ENCODE data around the gene ESYT3.
A peak's percentile ranks its signal among the peaks of the same experiment; 100 is the strongest.

ESYT3 gene

GRCh38 chr3:138435840-138436239, 1.4 kb downstream of the ESYT3 start:
- Histone ChIP-seq H3K4me1 (ENCODE audit: insufficient read depth, low read length) (peaks cover 17% of the 10 kb centered on the region), H3K9me3 (ENCODE audit: low read length) (no peaks in the 10 kb centered on the region), H3K9ac (ENCODE audit: low read length) (no peak overlapping the region), H3K27me3 (ENCODE audit: control insufficient read depth in 1 of 2, insufficient read depth in 2 of 2, low read length in 2 of 2) (peaks cover 0 to 7% of the 10 kb centered on the region in 2 donors), H3K4me3 (ENCODE audit: low read depth in 1 of 2, low read length in 2 of 2) (peak overlapping the region in 1 of 2 donors; percentile 84), H3K36me3 (ENCODE audit: insufficient read depth, low read length) (no peaks in the 10 kb centered on the region), H3K27ac (ENCODE audit: low read depth, low read length) (no peak overlapping the region)

GRCh38 chr3:138437281-138437680, 2.9 kb downstream of the ESYT3 start:
- Histone ChIP-seq H3K4me3 (ENCODE audit: low read depth in 1 of 2, low read length in 2 of 2) (no peak overlapping the region), H3K27me3 (ENCODE audit: control insufficient read depth in 1 of 2, insufficient read depth in 2 of 2, low read length in 2 of 2) (peaks cover 0 to 7% of the 10 kb centered on the region in 2 donors), H3K27ac (ENCODE audit: low read depth, low read length) (no peak overlapping the region), H3K9me3 (ENCODE audit: low read length) (no peaks in the 10 kb centered on the region), H3K9ac (ENCODE audit: low read length) (no peak overlapping the region), H3K36me3 (ENCODE audit: insufficient read depth, low read length) (no peaks in the 10 kb centered on the region), H3K4me1 (ENCODE audit: insufficient read depth, low read length) (peaks cover 22% of the 10 kb centered on the region)

GRCh38 chr3:138438896-138439295, 4.5 kb downstream of the ESYT3 start:
- Histone ChIP-seq H3K9me3 (ENCODE audit: low read length) (no peaks in the 10 kb centered on the region), H3K4me1 (ENCODE audit: insufficient read depth, low read length) (peaks cover 36% of the 10 kb centered on the region), H3K4me3 (ENCODE audit: low read depth in 1 of 2, low read length in 2 of 2) (no peak overlapping the region), H3K27ac (ENCODE audit: low read depth, low read length) (no peak overlapping the region), H3K36me3 (ENCODE audit: insufficient read depth, low read length) (no peaks in the 10 kb centered on the region), H3K9ac (ENCODE audit: low read length) (no peak overlapping the region), H3K27me3 (ENCODE audit: control insufficient read depth in 1 of 2, insufficient read depth in 2 of 2, low read length in 2 of 2) (peaks cover 0 to 7% of the 10 kb centered on the region in 2 donors)

DNA sequence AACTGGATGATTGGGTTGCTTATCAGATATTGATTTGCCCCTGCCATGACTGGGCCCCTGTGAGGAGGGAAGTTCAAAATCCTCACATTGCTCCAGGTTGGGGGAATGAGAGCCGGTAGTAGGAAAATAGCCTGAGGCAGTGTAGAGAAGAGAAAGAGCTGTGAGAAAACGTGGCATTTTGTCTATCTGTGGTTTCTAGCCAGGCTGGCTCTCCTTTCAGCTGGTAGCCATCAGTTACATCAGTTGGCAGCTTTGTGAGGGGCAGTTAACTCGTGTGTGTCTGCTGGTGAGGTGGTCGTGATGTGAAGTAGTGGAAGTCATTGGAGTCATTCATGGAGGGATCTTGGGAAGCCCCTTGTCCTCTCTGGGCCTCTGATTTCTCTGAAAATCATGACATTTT, 5.2 kb downstream of the ESYT3 start:
- Histone ChIP-seq H3K9ac (ENCODE audit: low read length) (no peak overlapping the region), H3K9me3 (ENCODE audit: low read length) (no peaks in the 10 kb centered on the region), H3K4me1 (ENCODE audit: insufficient read depth, low read length) (peaks cover 32% of the 10 kb centered on the region), H3K36me3 (ENCODE audit: insufficient read depth, low read length) (no peaks in the 10 kb centered on the region), H3K27me3 (ENCODE audit: control insufficient read depth in 1 of 2, insufficient read depth in 2 of 2, low read length in 2 of 2) (peaks cover 0 to 5% of the 10 kb centered on the region in 2 donors), H3K27ac (ENCODE audit: low read depth, low read length) (no peak overlapping the region), H3K4me3 (ENCODE audit: low read depth in 1 of 2, low read length in 2 of 2) (no peak overlapping the region)

GRCh38 chr3:138440121-138440521, 5.7 kb downstream of the ESYT3 start:
- Histone ChIP-seq H3K27ac (ENCODE audit: low read depth, low read length) (no peak overlapping the region), H3K9ac (ENCODE audit: low read length) (no peak overlapping the region), H3K4me3 (ENCODE audit: low read depth in 1 of 2, low read length in 2 of 2) (no peak overlapping the region), H3K36me3 (ENCODE audit: insufficient read depth, low read length) (no peaks in the 10 kb centered on the region), H3K9me3 (ENCODE audit: low read length) (no peaks in the 10 kb centered on the region), H3K27me3 (ENCODE audit: control insufficient read depth in 1 of 2, insufficient read depth in 2 of 2, low read length in 2 of 2) (peaks cover 0 to under 1% of the 10 kb centered on the region in 2 donors), H3K4me1 (ENCODE audit: insufficient read depth, low read length) (peaks cover 32% of the 10 kb centered on the region)

GRCh38 chr3:138440596-138440995, 6.2 kb downstream of the ESYT3 start:
- Histone ChIP-seq H3K9ac (ENCODE audit: low read length) (no peak overlapping the region), H3K9me3 (ENCODE audit: low read length) (no peaks in the 10 kb centered on the region), H3K27ac (ENCODE audit: low read depth, low read length) (no peak overlapping the region), H3K4me1 (ENCODE audit: insufficient read depth, low read length) (peaks cover 32% of the 10 kb centered on the region), H3K4me3 (ENCODE audit: low read depth in 1 of 2, low read length in 2 of 2) (no peak overlapping the region), H3K27me3 (ENCODE audit: control insufficient read depth in 1 of 2, insufficient read depth in 2 of 2, low read length in 2 of 2) (no peaks in the 10 kb centered on the region), H3K36me3 (ENCODE audit: insufficient read depth, low read length) (no peaks in the 10 kb centered on the region)

GRCh38 chr3:138441256-138441655, 6.8 kb downstream of the ESYT3 start:
- H3K36me3 ChIP-seq (ENCODE audit: insufficient read depth, low read length) = no peaks in the 10 kb centered on the region
- no peak overlapping the region for H3K4me3 ChIP-seq (ENCODE audit: low read depth in 1 of 2, low read length in 2 of 2)
- peaks cover 32% of the 10 kb centered on the region for H3K4me1 ChIP-seq (ENCODE audit: insufficient read depth, low read length)
- no peak overlapping the region for H3K27ac ChIP-seq (ENCODE audit: low read depth, low read length)
- H3K27me3 ChIP-seq (ENCODE audit: control insufficient read depth in 1 of 2, insufficient read depth in 2 of 2, low read length in 2 of 2) = no peaks in the 10 kb centered on the region
- H3K9me3 ChIP-seq (ENCODE audit: low read length) = no peaks in the 10 kb centered on the region
- H3K9ac ChIP-seq (ENCODE audit: low read length) = no peak overlapping the region

- no peaks in the 10 kb centered on the region for H3K36me3 ChIP-seq (ENCODE audit: insufficient read depth, low read length)
- no peak overlapping the region for H3K4me3 ChIP-seq (ENCODE audit: low read depth in 1 of 2, low read length in 2 of 2)
- no peaks in the 10 kb centered on the region for H3K9me3 ChIP-seq (ENCODE audit: low read length)
- no peaks in the 10 kb centered on the region for H3K27me3 ChIP-seq (ENCODE audit: control insufficient read depth in 1 of 2, insufficient read depth in 2 of 2, low read length in 2 of 2)
- no peak overlapping the region for H3K27ac ChIP-seq (ENCODE audit: low read depth, low read length)
- no peak overlapping the region for H3K9ac ChIP-seq (ENCODE audit: low read length)
- H3K4me1 ChIP-seq (ENCODE audit: insufficient read depth, low read length) = peaks cover 32% of the 10 kb centered on the region
Measured at GRCh38 chr3:138441742-138442141, 7.3 kb downstream of the ESYT3 start.

DNA sequence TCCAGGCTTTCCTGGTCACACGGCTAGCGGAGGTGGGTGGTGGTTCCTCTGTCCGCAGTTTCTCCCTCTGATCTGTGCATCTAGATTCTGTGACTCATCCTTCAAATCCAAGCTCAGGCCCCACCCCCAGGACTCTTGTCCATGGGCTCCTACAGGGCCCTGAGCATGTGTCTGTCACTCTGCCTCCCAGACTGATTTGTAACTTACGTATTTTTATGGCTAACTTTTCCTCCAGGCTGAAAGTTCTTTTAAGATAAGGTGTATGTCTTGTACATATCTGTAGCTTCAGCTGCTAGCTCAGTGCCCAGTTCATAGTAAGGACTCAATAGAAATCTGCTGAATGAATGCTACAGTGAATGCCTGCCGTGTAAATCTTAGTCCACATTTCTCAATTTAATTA, 8.0 kb downstream of the ESYT3 start:
- Histone ChIP-seq H3K4me1 (ENCODE audit: insufficient read depth, low read length) (peaks cover 32% of the 10 kb centered on the region), H3K36me3 (ENCODE audit: insufficient read depth, low read length) (no peaks in the 10 kb centered on the region), H3K9ac (ENCODE audit: low read length) (no peak overlapping the region), H3K27me3 (ENCODE audit: control insufficient read depth in 1 of 2, insufficient read depth in 2 of 2, low read length in 2 of 2) (no peaks in the 10 kb centered on the region), H3K27ac (ENCODE audit: low read depth, low read length) (no peak overlapping the region), H3K9me3 (ENCODE audit: low read length) (no peaks in the 10 kb centered on the region), H3K4me3 (ENCODE audit: low read depth in 1 of 2, low read length in 2 of 2) (no peak overlapping the region)

DNA sequence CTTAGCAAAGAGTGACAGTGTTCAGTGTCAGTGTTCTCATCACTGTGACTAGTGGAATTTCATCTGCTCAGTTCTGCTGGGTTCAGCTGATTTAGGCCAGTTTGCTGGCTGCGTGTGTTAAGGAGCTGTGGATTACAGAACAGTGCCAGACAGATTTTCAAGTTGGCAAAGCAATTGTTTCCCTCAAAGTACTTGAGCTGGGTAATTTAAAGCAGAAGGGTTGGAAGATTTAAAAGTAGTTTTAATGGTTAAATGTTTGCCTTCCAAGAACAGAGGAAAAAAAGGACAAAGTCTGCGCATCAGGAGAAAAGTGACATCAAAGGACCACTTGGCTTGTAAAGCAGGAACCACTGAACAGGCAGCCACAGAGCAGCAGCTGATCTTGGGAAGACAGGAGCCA, 8.7 kb downstream of the ESYT3 start:
- Histone ChIP-seq H3K9me3 (ENCODE audit: low read length) (no peaks in the 10 kb centered on the region), H3K9ac (ENCODE audit: low read length) (no peak overlapping the region), H3K4me3 (ENCODE audit: low read depth in 1 of 2, low read length in 2 of 2) (no peak overlapping the region), H3K27me3 (ENCODE audit: control insufficient read depth in 1 of 2, insufficient read depth in 2 of 2, low read length in 2 of 2) (no peaks in the 10 kb centered on the region), H3K36me3 (ENCODE audit: insufficient read depth, low read length) (no peaks in the 10 kb centered on the region), H3K27ac (ENCODE audit: low read depth, low read length) (no peak overlapping the region), H3K4me1 (ENCODE audit: insufficient read depth, low read length) (peaks cover 32% of the 10 kb centered on the region)

DNA sequence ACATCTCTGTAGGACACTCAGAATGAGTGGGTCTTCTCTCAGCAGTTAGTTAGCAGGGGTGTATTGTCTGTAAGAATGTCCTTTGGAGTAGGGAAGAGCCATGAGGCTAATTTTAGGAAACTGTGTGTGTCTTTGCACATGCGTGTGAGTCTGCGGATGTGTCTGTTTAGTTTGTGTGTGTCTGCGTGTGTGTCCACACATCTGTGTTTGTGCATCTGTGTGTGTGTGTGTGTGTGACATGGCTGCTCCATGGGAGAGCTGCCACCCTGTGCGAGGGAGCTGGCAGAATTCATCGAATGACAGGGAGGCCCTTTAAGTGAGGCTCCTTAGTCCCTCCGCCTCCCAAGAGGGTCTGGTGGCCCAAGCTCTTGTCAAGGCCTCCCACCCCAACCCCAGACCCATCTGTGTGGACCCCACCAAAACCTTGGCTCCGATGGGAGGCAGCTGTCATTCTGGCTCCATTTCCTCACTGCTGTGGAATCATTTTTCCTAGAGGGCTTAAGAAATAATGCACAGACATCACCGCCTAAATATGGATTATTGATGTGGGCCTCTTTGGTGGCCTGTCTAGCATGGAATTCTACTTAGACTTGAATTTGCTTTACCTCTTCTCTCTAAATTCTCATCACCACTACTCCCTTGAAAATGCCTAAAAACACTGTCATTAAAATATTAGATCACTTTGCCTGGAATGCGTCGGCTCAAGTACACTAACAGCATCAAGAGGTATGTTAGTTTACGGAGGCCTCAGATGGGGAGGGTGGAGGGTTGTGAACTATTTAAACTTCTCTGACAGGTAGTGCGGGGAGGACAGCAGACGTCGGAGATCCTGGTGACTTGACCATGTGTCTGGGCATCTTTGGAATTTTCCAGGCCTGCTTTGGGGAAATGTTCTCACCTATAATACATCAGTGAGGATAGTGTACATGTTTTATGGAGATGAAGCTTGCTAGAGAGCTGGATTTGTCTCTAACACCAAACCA, 9.4 kb downstream of the ESYT3 start:
- H3K4me1 ChIP-seq (ENCODE audit: insufficient read depth, low read length) = peaks cover 32% of the 10 kb centered on the region
- no peaks in the 10 kb centered on the region for H3K9me3 ChIP-seq (ENCODE audit: low read length)
- no peak overlapping the region for H3K27ac ChIP-seq (ENCODE audit: low read depth, low read length)

GRCh38 chr3:138445236-138445635, 10.8 kb downstream of the ESYT3 start:
- Histone ChIP-seq H3K9me3 (ENCODE audit: low read length) (no peaks in the 10 kb centered on the region), H3K27ac (ENCODE audit: low read depth, low read length) (no peak overlapping the region), H3K4me1 (ENCODE audit: insufficient read depth, low read length) (peaks cover 27% of the 10 kb centered on the region), H3K4me3 (ENCODE audit: low read depth in 1 of 2, low read length in 2 of 2) (no peak overlapping the region), H3K27me3 (ENCODE audit: control insufficient read depth in 1 of 2, insufficient read depth in 2 of 2, low read length in 2 of 2) (no peaks in the 10 kb centered on the region), H3K9ac (ENCODE audit: low read length) (no peak overlapping the region), H3K36me3 (ENCODE audit: insufficient read depth, low read length) (no peaks in the 10 kb centered on the region)

More for the DNA sequence above, 9.4 kb downstream of the ESYT3 start:
- no peak overlapping the region for H3K9ac ChIP-seq (ENCODE audit: low read length)
- H3K4me3 ChIP-seq (ENCODE audit: low read depth in 1 of 2, low read length in 2 of 2) = no peak overlapping the region
- H3K27me3 ChIP-seq (ENCODE audit: control insufficient read depth in 1 of 2, insufficient read depth in 2 of 2, low read length in 2 of 2) = no peaks in the 10 kb centered on the region
- no peaks in the 10 kb centered on the region for H3K36me3 ChIP-seq (ENCODE audit: insufficient read depth, low read length)

Data from muscle layer of colon (tissue), 2 donors.